PC-9 (cell line): ENCODE data around the gene SEMA3E. TPM values are rescaled to one million over a fixed set of nuclear protein-coding genes. Genes with fewer than 3 reads are reported as not detected.
A peak's percentile ranks its signal among the peaks of the same experiment; 100 is the strongest.

ENCODE experiments used
- BruUV-seq: library from RNA; stranded (reverse); fragments of 400-500 nt; replicated peaks from 2 replicates; lab custom pipeline; 2021; lab: Mats Ljungman, UMichigan
- CTCF ChIA-PET: fragments of 300-600 bp; sonication (Branson Sonifier 250); formaldehyde crosslinking; loops from one replicate; lab custom pipeline; 2022; ENCODE audit warnings: antibody characterized with exemption; lab: Charles Lee
- POLR2A ChIA-PET: fragments of 300-600 bp; sonication (Branson Sonifier 250); formaldehyde crosslinking; loops from one replicate; lab custom pipeline; 2022; ENCODE audit warnings: antibody characterized with exemption; ENCODE audit not compliant: unreplicated experiment; lab: Charles Lee
- DNase-seq, 2 experiments: peaks; one replicate each; pipeline versions ENCODE4 v3.0.0 to v3.0.0-alpha.2; 2015 to 2022; ENCODE audit warnings: mixed read lengths in 1 of 2
- H2AFZ ChIP-seq: fragments of 200-600 bp; sonication (generic); 2 replicates; pipeline ENCODE4 v1.8.1; 2017; ENCODE audit warnings: antibody characterized with exemption
- H3F3A ChIP-seq: fragments of 200-600 bp; sonication (generic); 2 replicates; pipeline ENCODE4 v1.8.1; 2017; ENCODE audit warnings: antibody characterized with exemption, mild to moderate bottlenecking, low read depth; ENCODE audit not compliant: insufficient read depth
- H3K27ac ChIP-seq: fragments of 200-600 bp; sonication (generic); 2 replicates; pipeline ENCODE4 v1.6.1; 2016; ENCODE audit warnings: mixed run types
- H3K27me3 ChIP-seq: fragments of 200-600 bp; sonication (generic); 2 replicates; pipeline ENCODE4 v1.6.1; 2016; ENCODE audit warnings: low read depth, mixed run types; ENCODE audit not compliant: insufficient read depth
- H3K36me3 ChIP-seq: fragments of 200-600 bp; sonication (generic); 2 replicates; pipeline ENCODE4 v1.6.1; 2016; ENCODE audit warnings: low read depth, mixed run types
- H3K4me1 ChIP-seq: fragments of 200-600 bp; sonication (generic); replicated peaks from 2 replicates; pipeline ENCODE4 v1.6.1; 2016; ENCODE audit warnings: mixed run types; ENCODE audit not compliant: insufficient read depth
- H3K4me2 ChIP-seq: fragments of 200-600 bp; sonication (generic); 2 replicates; pipeline ENCODE4 v1.6.1; 2017; ENCODE audit warnings: mixed run types
- H3K4me3 ChIP-seq: fragments of 200-600 bp; sonication (generic); 2 replicates; pipeline ENCODE4 v1.6.1; 2016; ENCODE audit warnings: mixed run types
- H3K79me2 ChIP-seq: fragments of 200-600 bp; sonication (generic); 2 replicates; pipeline ENCODE4 v1.6.1; 2017; ENCODE audit warnings: low read depth, mixed run types
- H3K9me2 ChIP-seq: fragments of 200-600 bp; sonication (generic); 2 replicates; pipeline ENCODE4 v1.8.1; 2017; ENCODE audit warnings: mild to moderate bottlenecking; ENCODE audit not compliant: insufficient read depth
- H3K9me3 ChIP-seq: fragments of 200-600 bp; sonication (generic); 2 replicates; pipeline ENCODE4 v1.8.1; 2016; ENCODE audit warnings: low read depth; ENCODE audit not compliant: insufficient read depth
- H4K20me1 ChIP-seq: fragments of 200-600 bp; sonication (generic); 2 replicates; pipeline ENCODE4 v1.8.1; 2017; ENCODE audit not compliant: insufficient read depth
- EZH2 ChIP-seq: fragments of 200-600 bp; sonication (generic); IDR thresholded peaks from 2 replicates; pipeline ENCODE4 v1.8.0; 2017; ENCODE audit warnings: antibody characterized with exemption, low read depth
- intact Hi-C: fragments of 100-400 bp; cut with micrococcal nuclease; formaldehyde crosslinking; loops from one replicate; pipeline ENCODE4 v1.10.0; 2022; ENCODE audit not compliant: unreplicated experiment
- total RNA-seq: library from RNA; stranded (reverse); gene quantifications from 2 replicates; pipeline ENCODE4 v1.2.3, GENCODE V29; 2021
- TF ChIP-seq, protein P1 (sequence below): fragments of 200-600 bp; sonication (generic); conservative IDR thresholded peaks from 2 replicates; pipeline ENCODE4 v1.6.1; 2017; ENCODE audit warnings: mixed run types, antibody characterized with exemption, mild to moderate bottlenecking, moderate library complexity

SEMA3E gene
- total RNA-seq, 1 experiment from 2014 or later, result 2.1 TPM

DNA sequence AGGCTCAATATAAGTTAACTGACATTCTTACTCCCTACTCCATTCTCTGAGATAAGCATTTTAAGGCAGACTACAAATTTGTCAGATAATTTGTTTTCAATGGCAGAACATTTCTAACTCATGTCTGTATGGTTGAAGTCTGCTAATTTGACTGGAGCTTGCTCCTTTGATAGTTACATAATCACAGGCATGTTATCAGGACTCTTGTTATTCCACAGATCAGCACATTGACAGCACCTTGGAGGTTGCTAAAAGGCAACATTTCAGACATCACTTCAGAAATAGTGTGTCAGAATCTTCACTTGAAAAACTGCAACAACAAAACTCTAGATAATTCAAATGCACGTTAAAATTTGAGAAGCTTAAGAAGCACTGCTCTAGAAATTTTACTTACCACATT is 327.9 kb downstream of the SEMA3E start:
- POLR2A ChIA-PET, result no interaction called here
- H3K36me3 ChIP-seq, result no peaks in the 10 kb centered on the region
- CTCF ChIA-PET, result no interaction called here
- peak overlapping the region; percentile 67 for H2AFZ ChIP-seq
- BruUV-seq, result no TSS peak
- H3K27me3 ChIP-seq, result no peaks in the 10 kb centered on the region
- H3K4me3 ChIP-seq, result no peak overlapping the region
- no peaks in the 10 kb centered on the region for H3F3A ChIP-seq
- H3K27ac ChIP-seq, result no peak overlapping the region
- no peaks in the 10 kb centered on the region for H4K20me1 ChIP-seq
- intact Hi-C loops, result no loop called here
- no peak for TF ChIP-seq EZH2
- TF ChIP-seq, protein P1, sequence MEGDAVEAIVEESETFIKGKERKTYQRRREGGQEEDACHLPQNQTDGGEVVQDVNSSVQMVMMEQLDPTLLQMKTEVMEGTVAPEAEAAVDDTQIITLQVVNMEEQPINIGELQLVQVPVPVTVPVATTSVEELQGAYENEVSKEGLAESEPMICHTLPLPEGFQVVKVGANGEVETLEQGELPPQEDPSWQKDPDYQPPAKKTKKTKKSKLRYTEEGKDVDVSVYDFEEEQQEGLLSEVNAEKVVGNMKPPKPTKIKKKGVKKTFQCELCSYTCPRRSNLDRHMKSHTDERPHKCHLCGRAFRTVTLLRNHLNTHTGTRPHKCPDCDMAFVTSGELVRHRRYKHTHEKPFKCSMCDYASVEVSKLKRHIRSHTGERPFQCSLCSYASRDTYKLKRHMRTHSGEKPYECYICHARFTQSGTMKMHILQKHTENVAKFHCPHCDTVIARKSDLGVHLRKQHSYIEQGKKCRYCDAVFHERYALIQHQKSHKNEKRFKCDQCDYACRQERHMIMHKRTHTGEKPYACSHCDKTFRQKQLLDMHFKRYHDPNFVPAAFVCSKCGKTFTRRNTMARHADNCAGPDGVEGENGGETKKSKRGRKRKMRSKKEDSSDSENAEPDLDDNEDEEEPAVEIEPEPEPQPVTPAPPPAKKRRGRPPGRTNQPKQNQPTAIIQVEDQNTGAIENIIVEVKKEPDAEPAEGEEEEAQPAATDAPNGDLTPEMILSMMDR, result no peak
- no peak for DNase-seq
- no peaks in the 10 kb centered on the region for H3K4me1 ChIP-seq
- no peaks in the 10 kb centered on the region for H3K79me2 ChIP-seq
- H3K4me2 ChIP-seq, result no peak overlapping the region
- H3K9me2 ChIP-seq, result no peaks in the 10 kb centered on the region
- H3K9me3 ChIP-seq, result no peaks in the 10 kb centered on the region

DNA sequence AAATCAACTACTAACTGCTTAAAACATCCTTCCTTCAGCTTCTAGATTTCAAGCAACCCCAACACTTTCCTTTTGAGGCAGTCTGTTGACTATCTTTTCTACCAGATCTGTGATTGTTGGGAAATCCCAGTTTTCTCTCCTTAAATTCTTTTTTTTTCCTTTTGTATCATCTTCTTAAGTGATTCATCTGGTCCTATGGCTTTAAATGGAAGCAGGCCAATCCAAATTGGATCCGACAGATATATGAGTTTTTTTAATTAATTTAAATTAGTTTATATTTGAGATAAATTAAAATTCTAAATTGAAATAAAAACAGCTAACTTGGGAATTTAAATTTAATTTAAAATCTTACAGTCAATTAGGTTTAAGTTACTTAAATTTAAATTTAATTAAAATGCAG is 335.0 kb downstream of the SEMA3E start:
- no peaks in the 10 kb centered on the region; the same call in 1 of the 2 replicates for H3K9me2 ChIP-seq
- POLR2A ChIA-PET, result no interaction called here
- H3K9me3 ChIP-seq, result no peaks in the 10 kb centered on the region
- H3K4me2 ChIP-seq, result no peak overlapping the region
- no peak overlapping the region for H3K4me3 ChIP-seq
- H3K4me1 ChIP-seq, result no peaks in the 10 kb centered on the region
- no peak overlapping the region for H3K27ac ChIP-seq
- H3K79me2 ChIP-seq, result no peaks in the 10 kb centered on the region
- no peak for TF ChIP-seq EZH2
- TF ChIP-seq, protein P1, result no peak
- no peaks in the 10 kb centered on the region for H4K20me1 ChIP-seq
- no peak for DNase-seq
- no TSS peak for BruUV-seq
- no peak overlapping the region for H2AFZ ChIP-seq
- intact Hi-C loops, result no loop called here
- no peaks in the 10 kb centered on the region for H3K27me3 ChIP-seq
- no peaks in the 10 kb centered on the region for H3F3A ChIP-seq
- no peaks in the 10 kb centered on the region for H3K36me3 ChIP-seq
- CTCF ChIA-PET, result no interaction called here
